HCT116 (cell line): ENCODE measurements around the gene MAPK8.

ENCODE experiments used
- CTCF ChIP-seq, 3 experiments: fragments of 200-600 bp in 1 of 3; sonication (generic) in 1 of 3; IDR thresholded peaks in 2 of 3; conservative IDR thresholded peaks in 1 of 3; 2 replicates each; pipeline ENCODE4 v1.5.1; 2012 to 2017; ENCODE audit warnings: low read depth in 2 of 3, low read length in 2 of 3, antibody characterized with exemption in 1 of 3, borderline replicate concordance in 1 of 3, control low read depth in 1 of 3, mild to moderate bottlenecking in 1 of 3, mixed read lengths in 1 of 3, mixed run types in 1 of 3, moderate library complexity in 1 of 3; ENCODE audit not compliant: insufficient read depth in 1 of 3
- EZH2 ChIP-seq: fragments of 200-600 bp; sonication (generic); IDR thresholded peaks from 2 replicates; pipeline ENCODE4 v1.6.1; 2017; ENCODE audit warnings: antibody characterized with exemption, mixed run types
- EZH2phosphoT487 ChIP-seq: fragments of 200-600 bp; IDR thresholded peaks from 2 replicates; pipeline ENCODE4 v1.6.1; 2018; ENCODE audit warnings: antibody characterized with exemption, borderline replicate concordance
- JUND ChIP-seq: IDR thresholded peaks from 2 replicates; pipeline ENCODE4 v1.6.1; 2012
- POLR2A ChIP-seq: IDR thresholded peaks from 2 replicates; pipeline ENCODE4 v1.7.0; 2011; ENCODE audit warnings: borderline replicate concordance; ENCODE audit not compliant: insufficient read depth, insufficient read length; ENCODE audit errors: extremely low read depth
- POLR2AphosphoS5 ChIP-seq: IDR thresholded peaks from 2 replicates; pipeline ENCODE4 v1.6.1; 2011; ENCODE audit warnings: mild to moderate bottlenecking, low read depth, low read length, moderate library complexity
- RAD21 ChIP-seq: IDR thresholded peaks from 2 replicates; pipeline ENCODE4 v1.6.1; 2012; ENCODE audit warnings: low read depth, mild to moderate bottlenecking
- REST ChIP-seq: IDR thresholded peaks from 2 replicates; pipeline ENCODE4 v1.6.1; 2012; ENCODE audit warnings: low read depth
- SIN3A ChIP-seq: IDR thresholded peaks from 2 replicates; pipeline ENCODE4 v1.6.1; 2012; ENCODE audit warnings: low read depth
- SP1 ChIP-seq: IDR thresholded peaks from 2 replicates; pipeline ENCODE4 v1.6.1; 2012; ENCODE audit warnings: low read depth
- YY1 ChIP-seq: IDR thresholded peaks from 2 replicates; pipeline ENCODE4 v1.6.1; 2011; ENCODE audit warnings: low read length, low read depth, moderate library complexity, mild to moderate bottlenecking; ENCODE audit not compliant: insufficient replicate concordance; ENCODE audit errors: extremely low read depth

- TF ChIP-seq YY1 (no peak), POLR2AphosphoS5 (no peak), SIN3A (no peak), EZH2phosphoT487 (no peak), CTCF (IDR thresholded peaks at IDR 0.05 in 2 of 3, conservative IDR thresholded peaks at IDR 0.05 in 1 of 3; ENCODE audit: borderline replicate concordance in 1 of 3, insufficient read depth in 1 of 3, low read depth in 2 of 3, low read length in 2 of 3) (no peak), POLR2A (no peak), EZH2 (no peak), SP1 (no peak), REST (no peak), RAD21 (no peak), JUND (no peak)
These were observed 15.3 kb upstream of the MAPK8 start for GRCh38 chr10:48291190-48291589.
